ENCODE data around the gene SAMD15.

DNA sequence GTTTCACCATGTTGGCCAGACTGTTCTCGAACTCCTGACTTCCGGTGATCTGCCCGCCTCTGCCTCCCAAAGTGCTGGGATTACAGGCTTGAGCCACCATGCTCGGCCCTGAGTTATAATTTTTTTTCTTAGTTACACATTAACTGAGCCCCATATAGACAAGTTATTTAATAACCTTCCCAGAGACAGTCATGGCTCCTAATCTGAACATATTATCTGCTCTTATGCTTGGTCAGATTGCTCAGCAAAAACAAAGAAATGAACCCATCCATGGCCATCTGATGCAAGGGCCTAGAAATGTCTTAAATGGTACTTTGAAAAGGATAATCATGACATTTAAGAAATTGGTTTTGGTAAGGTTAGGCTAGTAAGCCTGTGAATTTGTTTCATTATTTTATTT lies 13.0 kb downstream of the SAMD15 start:
- TF ChIP-seq POLR2A (IDR thresholded peaks at IDR 0.05) (no peak), CTCF (IDR thresholded peaks at IDR 0.05) (no peak)

Measured in Peyer's patch (tissue), 4 donors.